ENCODE data around the gene PCGF1.

- TF ChIP-seq CTCF (IDR thresholded peaks at IDR 0.05 in 8 of 11, conservative IDR thresholded peaks at IDR 0.05 in 3 of 11) (no peak), POLR2A (IDR thresholded peaks at IDR 0.05) (no peak), POLR2AphosphoS5 (IDR thresholded peaks at IDR 0.05) (no peak)
Measured at GRCh38 chr2:74525717-74526648, 18.5 kb upstream of the PCGF1 start, which contains the start of gene DQX1.

All from spleen (tissue), 7 donors.